Common myeloid progenitor, CD34-positive (primary cell): ENCODE results near the gene DCAF4.

ENCODE experiments used
- CTCF ChIA-PET: fragments of 350-600 bp; sonication (Branson Sonifier 250); formaldehyde crosslinking; loops from one replicate; lab custom pipeline; 2021; ENCODE audit warnings: antibody characterized with exemption; lab: Charles Lee
- POLR2A ChIA-PET: fragments of 350-600 bp; sonication (Branson Sonifier 250); formaldehyde crosslinking; loops from one replicate; lab custom pipeline; 2021; ENCODE audit warnings: antibody characterized with exemption; lab: Charles Lee
- DNase-seq, 3 donors: peaks; one replicate each; pipeline versions ENCODE4 v3.0.0 to v3.0.0-alpha.2; 2013
- H3K27ac ChIP-seq, 2 experiments: 1 replicate in 1 of 2; 2 replicates in 1 of 2; pipeline ENCODE4 v1.7.0; 2013; ENCODE audit warnings: inconsistent platforms in 2 of 2, low read length in 2 of 2, mild to moderate bottlenecking in 2 of 2, low read depth in 1 of 2, moderate library complexity in 1 of 2; ENCODE audit not compliant: severe bottlenecking in 2 of 2, insufficient read depth in 1 of 2, poor library complexity in 1 of 2
- H3K27me3 ChIP-seq, 5 experiments: replicated peaks in 2 of 5; 1 replicate in 3 of 5; 2 replicates in 2 of 5; pipeline versions ENCODE4 v1.6.1 to v1.7.0; 2013; ENCODE audit warnings: low read length in 4 of 5, mild to moderate bottlenecking in 2 of 5, moderate library complexity in 2 of 5, inconsistent platforms in 1 of 5; ENCODE audit not compliant: insufficient read depth in 5 of 5, control insufficient read depth in 4 of 5
- H3K36me3 ChIP-seq, 4 experiments: 1 replicate in 2 of 4; 2 replicates in 2 of 4; pipeline versions ENCODE4 v1.6.1 to v1.7.0; 2013; ENCODE audit warnings: low read length in 3 of 4, control low read depth in 1 of 4, mild to moderate bottlenecking in 1 of 4; ENCODE audit not compliant: control insufficient read depth in 4 of 4, insufficient read depth in 4 of 4
- H3K4me1 ChIP-seq, 4 experiments: 1 replicate in 3 of 4; 2 replicates in 1 of 4; pipeline versions ENCODE4 v1.6.1 to v1.7.1; 2013; ENCODE audit warnings: low read length in 3 of 4, mild to moderate bottlenecking in 3 of 4, control low read depth in 1 of 4, inconsistent platforms in 1 of 4, moderate library complexity in 1 of 4; ENCODE audit not compliant: control insufficient read depth in 4 of 4, insufficient read depth in 4 of 4; ENCODE audit errors: control extremely low read depth in 1 of 4
- H3K4me3 ChIP-seq, 7 experiments: 1 replicate in 4 of 7; 2 replicates in 3 of 7; pipeline versions ENCODE4 v1.5.1 to v1.7.0; 2013; ENCODE audit warnings: mild to moderate bottlenecking in 7 of 7, low read length in 6 of 7, moderate library complexity in 6 of 7, inconsistent platforms in 2 of 7, low read depth in 2 of 7, control low read depth in 1 of 7; ENCODE audit not compliant: insufficient read depth in 4 of 7, control insufficient read depth in 1 of 7; ENCODE audit errors: extremely low read depth in 1 of 7
- H3K9me3 ChIP-seq, 5 experiments: 1 replicate in 4 of 5; 2 replicates in 1 of 5; pipeline versions ENCODE4 v1.6.1 to v1.7.1; 2013; ENCODE audit warnings: low read length in 4 of 5, mild to moderate bottlenecking in 2 of 5, inconsistent platforms in 1 of 5, low read depth in 1 of 5, moderate library complexity in 1 of 5; ENCODE audit not compliant: control insufficient read depth in 4 of 5, insufficient read depth in 2 of 5; ENCODE audit errors: control extremely low read depth in 1 of 5
- WGBS: methylation state at CpG from one replicate; pipeline ENCODE4 v1.1.5; 2013; ENCODE audit not compliant: insufficient coverage; 5-methylcytosine and 5-hydroxymethylcytosine counted together

Gene DCAF4

DNA sequence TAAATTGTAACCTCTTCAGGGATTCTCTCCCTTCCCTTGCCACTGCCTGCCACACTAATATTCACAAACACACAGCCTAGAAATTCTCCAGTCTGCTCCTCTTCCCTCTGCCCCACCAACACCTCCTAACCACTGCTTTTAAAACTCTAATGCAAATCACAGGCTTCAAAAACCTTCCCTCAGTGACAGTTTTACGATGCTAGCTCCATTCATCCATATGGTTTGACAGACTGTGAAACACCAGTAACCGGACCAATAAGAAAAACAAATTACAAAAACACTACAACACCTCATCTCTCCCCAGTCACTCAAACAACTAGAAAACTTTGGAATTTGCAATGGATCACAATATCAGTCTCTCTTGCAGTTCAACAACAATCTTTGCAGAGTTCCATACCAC, 38.1 kb upstream of the DCAF4 start:
- ChIA-PET POLR2A (no interaction called here), CTCF (interaction anchor here (1.0 to 1.7 kb wide), 3 partner anchors 9 to 375 kb away, joined by 3 to 5 read pairs (median 3); no protein-coding TSS in a partner anchor)

DNA sequence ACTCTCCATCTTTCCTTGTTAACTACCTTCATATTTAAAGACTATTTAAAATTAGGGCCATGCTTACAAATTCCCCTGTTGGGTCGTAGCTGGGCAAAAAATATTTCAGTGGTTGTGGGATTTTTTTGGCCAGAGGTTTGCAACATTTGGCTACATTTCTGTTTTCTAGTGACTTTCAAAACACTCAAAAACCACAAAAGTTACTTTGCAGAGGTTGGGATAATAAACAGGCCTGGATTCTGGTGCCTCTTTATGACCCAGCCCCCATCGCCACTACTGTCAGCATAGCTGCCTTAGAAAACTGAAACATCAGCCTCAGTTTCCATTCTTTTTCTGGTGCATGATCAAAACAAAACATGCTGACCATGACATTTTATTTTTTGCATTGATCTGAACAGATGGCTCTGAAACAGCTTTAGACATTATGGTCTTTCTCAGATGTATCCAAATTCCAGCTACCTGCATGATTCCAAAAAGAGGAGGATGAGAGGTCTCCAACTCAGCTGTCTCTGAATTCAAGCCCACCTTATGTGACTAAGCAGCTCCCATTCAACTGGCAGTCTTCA, 37.5 kb upstream of the DCAF4 start:
- 86% methylated on average over 1 of the region's 2 CpGs for WGBS
- DNase-seq: no peak
- Histone ChIP-seq H3K27ac (no peak overlapping the region), H3K9me3 (no peaks in the 10 kb centered on the region), H3K4me3 (no peak overlapping the region), H3K36me3 (no peaks in the 10 kb centered on the region), H3K4me1 (peaks cover 0 to 25% (median 22%) of the 10 kb centered on the region in 4 experiments), H3K27me3 (peaks cover 8 to 67% (median 29%) of the 10 kb centered on the region in 5 experiments)
- POLR2A ChIA-PET: no interaction called here
- CTCF ChIA-PET: interaction anchor here (1.0 to 1.7 kb wide), 3 partner anchors 9 to 15 kb away, joined by 3 to 5 read pairs (median 3); no protein-coding TSS in a partner anchor

More for the DNA sequence above, 38.1 kb upstream of the DCAF4 start:
- Histone ChIP-seq H3K4me1 (peaks cover 0 to 27% (median 18%) of the 10 kb centered on the region in 4 experiments), H3K36me3 (no peaks in the 10 kb centered on the region), H3K27me3 (peaks cover 8 to 63% (median 29%) of the 10 kb centered on the region in 5 experiments), H3K4me3 (no peak overlapping the region), H3K27ac (no peak overlapping the region), H3K9me3 (no peaks in the 10 kb centered on the region)
- DNase-seq: no peak
- 100% methylated on average over 2 of the region's 2 CpGs for WGBS

DNA sequence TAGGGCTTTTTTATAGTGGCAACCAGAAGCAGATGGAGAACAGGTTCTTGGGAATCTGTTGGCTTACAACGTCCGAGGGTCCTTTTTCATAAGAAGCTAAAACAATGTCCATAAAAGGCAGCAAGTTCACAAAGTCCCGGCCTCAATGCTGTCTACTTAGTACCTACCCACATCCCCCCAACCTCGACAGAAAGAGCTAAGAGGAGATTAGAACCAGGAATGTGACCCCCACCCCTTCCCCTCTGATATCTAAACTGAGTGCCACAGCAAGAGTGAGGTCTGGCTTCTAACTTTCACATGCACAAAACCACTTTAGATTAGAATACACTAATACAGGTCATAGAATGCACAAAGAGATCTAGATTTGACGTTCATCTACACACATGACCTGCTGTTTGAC, 36.9 kb upstream of the DCAF4 start:
- peaks cover 8 to 69% (median 32%) of the 10 kb centered on the region in 5 experiments for H3K27me3 ChIP-seq
- H3K36me3 ChIP-seq: no peaks in the 10 kb centered on the region
- H3K4me1 ChIP-seq: peaks cover 2 to 26% (median 23%) of the 10 kb centered on the region in 4 experiments
- POLR2A ChIA-PET: no interaction called here
- no peaks in the 10 kb centered on the region for H3K9me3 ChIP-seq
- H3K4me3 ChIP-seq: no peak overlapping the region
- H3K27ac ChIP-seq: no peak overlapping the region
- no peak for DNase-seq
- CTCF ChIA-PET: interaction anchor here (1.0 to 1.7 kb wide), 2 partner anchors 10 to 14 kb away, joined by 3 to 5 read pairs; no protein-coding TSS in a partner anchor
- WGBS: 84% methylated on average over 5 of the region's 5 CpGs

DNA sequence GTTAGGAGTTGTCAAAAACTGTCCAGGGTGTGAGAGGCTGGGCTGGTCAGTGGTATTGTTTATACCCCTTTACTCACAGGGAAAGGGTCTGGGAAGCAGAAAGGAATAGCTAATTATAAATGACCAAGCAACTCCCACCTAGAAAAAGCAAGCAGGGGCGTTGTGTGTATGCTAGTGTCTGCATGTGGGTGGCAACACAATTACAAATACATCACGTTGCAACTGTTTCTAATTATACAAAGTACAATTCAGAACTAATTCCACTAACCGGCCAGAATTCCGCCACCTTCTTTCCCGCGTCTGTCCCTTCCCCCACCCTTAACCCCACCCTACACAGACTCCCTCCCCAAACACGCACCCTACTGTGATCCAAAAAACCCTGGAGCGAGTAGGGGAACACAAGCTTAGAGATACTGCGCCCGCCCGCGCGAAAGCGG, 34.6 kb upstream of the DCAF4 start:
- Histone ChIP-seq H3K4me1 (peaks cover 3 to 34% (median 31%) of the 10 kb centered on the region in 4 experiments), H3K9me3 (no peaks in the 10 kb centered on the region), H3K36me3 (no peaks in the 10 kb centered on the region), H3K27ac (no peak overlapping the region), H3K4me3 (peak overlapping the region in 2 of 7 experiments; percentile 74 to 79), H3K27me3 (peaks cover 16 to 87% (median 47%) of the 10 kb centered on the region in 5 experiments)
- no peak for DNase-seq
- POLR2A ChIA-PET: no interaction called here
- CTCF ChIA-PET: interaction anchor here (1.2 to 1.9 kb wide), 4 partner anchors 10 to 378 kb away, joined by 3 to 8 read pairs (median 5); no protein-coding TSS in a partner anchor
- WGBS: 11% methylated on average over 11 of the region's 14 CpGs

DNA sequence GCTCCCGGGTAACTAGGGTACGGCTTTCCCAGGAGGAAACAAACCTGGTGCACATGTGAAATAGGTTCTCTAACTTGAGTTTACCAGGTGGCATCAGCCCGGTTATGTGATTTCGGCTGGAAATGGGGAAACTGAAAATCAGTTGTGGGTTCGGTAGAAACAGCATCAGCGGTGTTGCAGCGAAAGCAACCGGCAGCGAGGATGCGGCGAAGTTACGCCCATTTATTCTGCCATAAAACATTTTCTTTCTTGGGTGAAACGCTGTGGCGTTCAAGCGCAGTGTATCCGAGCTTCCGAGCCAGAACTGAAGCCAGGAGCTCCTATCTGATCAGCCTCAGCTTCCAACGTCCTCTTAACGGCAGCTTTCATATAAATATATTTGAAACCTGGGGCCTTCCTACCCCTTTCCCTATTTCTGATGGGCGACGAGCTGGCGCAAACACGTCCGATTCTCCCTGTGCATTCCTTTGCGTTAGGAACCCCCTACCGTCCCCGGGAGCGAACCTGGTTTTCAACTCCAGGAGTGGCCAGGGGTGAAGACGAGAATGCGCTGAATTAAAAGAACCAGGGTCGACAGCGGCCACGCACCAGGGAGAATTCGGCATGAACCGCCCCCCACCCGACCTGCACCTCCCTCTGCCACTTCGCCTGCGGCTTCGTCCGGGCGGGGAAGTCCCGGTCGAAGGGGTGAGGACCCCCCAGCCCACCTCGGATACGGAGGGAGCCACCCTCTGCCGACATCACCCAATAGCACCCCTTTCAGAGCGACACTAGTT, 34.0 kb upstream of the DCAF4 start:
- peaks cover 3 to 34% (median 30%) of the 10 kb centered on the region in 4 experiments for H3K4me1 ChIP-seq
- DNase-seq: peak in 2 of 3 donors; percentile 68 to 73
- peak overlapping the region in 6 of 7 experiments; percentile 19 to 79 (median 72) for H3K4me3 ChIP-seq

DNA sequence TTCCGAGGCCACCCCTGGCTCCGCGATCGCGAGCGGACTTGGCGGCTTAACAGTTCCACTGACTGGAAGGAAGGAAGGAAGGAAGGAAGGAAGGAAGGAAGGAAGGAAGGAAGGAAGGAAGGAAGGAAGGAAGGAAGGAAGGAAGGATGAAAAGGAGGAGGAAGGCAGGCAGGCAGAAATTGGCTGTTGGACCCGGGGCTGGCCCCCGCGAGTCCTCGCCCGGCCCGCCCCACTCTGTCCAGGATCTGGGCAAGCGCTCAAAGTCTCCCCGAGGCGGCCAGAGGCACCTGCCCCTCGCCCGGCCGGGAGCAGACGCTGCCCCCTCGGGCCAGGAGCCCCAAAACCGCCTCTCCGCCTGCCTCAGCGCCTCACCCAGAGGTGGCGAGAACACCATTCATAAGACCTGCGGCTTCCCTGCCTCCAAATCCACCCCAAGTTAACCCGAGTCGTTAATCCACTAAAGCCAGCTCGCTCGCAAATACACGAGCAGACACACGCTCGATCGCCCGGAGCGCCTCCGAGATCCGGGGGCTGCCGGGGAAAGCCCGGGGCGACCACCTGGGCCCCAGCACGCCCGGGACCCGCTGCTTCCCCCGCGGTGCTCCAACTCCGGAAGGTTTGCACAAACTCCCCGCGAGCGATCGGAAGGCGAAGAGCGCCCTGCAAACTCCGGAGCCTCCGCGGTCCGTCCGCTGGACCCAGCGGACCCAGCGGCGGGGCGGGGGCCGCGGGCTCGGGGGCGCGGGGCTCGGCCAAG, 33.2 kb upstream of the DCAF4 start:
- Histone ChIP-seq H3K36me3 (no peaks in the 10 kb centered on the region), H3K27me3 (peaks cover 16 to 86% (median 50%) of the 10 kb centered on the region in 5 experiments), H3K27ac (no peak overlapping the region), H3K9me3 (no peaks in the 10 kb centered on the region), H3K4me3 (peak overlapping the region; percentile 40 to 79 (median 74)), H3K4me1 (peaks cover 3 to 34% (median 30%) of the 10 kb centered on the region in 4 experiments)
- ChIA-PET CTCF (interaction anchor here (1.7 kb wide), 1 partner anchor 379 kb away, joined by 7 read pairs; no protein-coding TSS in a partner anchor), POLR2A (no interaction called here)
- under 1% methylated on average over 63 of the region's 68 CpGs for WGBS
- DNase-seq: peak in 2 of 3 donors; percentile 44 to 57

More for the DNA sequence above, 34.0 kb upstream of the DCAF4 start:
- under 1% methylated on average over 37 of the region's 47 CpGs for WGBS
- Histone ChIP-seq H3K27me3 (peaks cover 16 to 91% (median 50%) of the 10 kb centered on the region in 5 experiments), H3K27ac (no peak overlapping the region), H3K9me3 (no peaks in the 10 kb centered on the region), H3K36me3 (no peaks in the 10 kb centered on the region)
- ChIA-PET CTCF (interaction anchor here (1.7 to 1.9 kb wide), 2 partner anchors 12 to 378 kb away, joined by 7 to 8 read pairs; no protein-coding TSS in a partner anchor), POLR2A (no interaction called here)
